OCI-M2 (cell line): ENCODE results near the gene SLC27A4.

Source experiments
- DNase-seq: peaks from one replicate; lab custom pipeline; 2025; ENCODE audit not compliant: unreplicated experiment; lab: John Stamatoyannopoulos, UW

The SLC27A4 gene

DNA sequence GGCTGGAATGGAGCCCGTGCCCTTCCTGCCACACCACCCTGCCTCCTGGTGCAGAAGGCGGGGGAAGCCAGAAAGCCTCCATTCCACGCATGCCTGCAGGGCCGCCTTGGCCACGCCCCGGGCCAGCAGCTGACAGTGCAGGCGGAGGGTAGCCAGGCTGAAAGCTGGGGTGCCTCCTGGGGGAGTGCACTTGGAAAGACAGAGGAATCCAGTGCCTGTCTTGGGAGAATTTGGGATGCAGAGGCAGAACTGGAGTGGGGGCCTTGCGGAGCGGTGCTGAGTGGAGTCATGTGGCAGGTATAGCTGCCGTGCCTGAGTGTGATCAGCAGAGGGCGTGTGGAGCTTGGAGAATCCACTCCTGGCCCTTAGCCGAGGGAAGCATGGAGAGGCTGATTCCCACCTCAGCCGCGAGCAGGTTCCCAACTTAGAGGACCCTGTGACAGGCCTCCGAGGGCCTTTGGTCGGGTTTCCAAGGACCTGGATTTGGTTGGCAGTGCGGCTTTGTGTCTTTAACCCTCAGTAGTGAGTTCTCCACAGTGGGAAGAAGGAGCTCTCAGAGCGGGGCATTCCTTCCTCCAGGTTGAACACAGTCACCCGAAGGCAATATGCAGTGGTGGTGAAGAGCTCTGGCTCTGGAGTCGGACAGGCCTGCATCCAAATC lies 21.8 kb downstream of the SLC27A4 start:
- DNase-seq = no peak

DNA sequence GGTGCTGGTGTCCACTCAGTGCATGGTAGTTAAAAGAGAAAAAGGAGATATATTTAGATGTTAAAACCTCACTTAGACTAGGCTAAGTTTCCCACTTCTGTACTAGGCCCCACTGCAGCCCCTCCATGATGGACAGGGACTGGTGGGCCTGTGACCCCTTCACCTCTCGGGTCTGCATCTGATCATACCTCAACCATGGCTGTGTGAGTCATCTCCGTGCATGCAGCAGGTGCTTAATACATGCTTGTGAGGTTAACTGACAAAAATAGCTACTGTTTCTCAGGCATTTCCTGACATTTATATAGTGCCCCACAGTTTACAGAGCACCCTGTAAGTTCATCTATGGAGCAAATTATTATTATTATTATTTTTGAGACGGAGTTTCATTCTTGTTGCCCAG lies 22.4 kb downstream of the SLC27A4 start:
- no peak for DNase-seq

DNA sequence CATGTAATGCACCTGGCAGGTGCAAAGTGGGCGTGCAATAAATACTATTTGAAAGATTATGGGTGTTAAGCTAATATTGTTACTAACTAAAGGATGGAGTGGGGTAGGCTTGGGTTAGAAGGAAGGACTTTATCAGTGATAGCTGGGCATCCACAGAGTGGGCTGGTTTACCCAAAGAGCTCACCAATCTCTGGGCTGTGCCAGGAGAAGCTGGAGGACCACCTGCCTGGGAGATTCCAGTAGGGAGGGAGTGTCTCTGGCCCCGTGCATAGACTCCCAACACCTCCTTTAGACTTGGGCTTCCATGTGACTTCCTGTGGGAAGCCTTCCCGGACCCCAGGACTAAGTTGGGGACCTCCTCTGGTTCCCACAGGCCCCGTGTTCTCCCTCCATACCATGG lies 25.2 kb downstream of the SLC27A4 start:
- no peak for DNase-seq

DNA sequence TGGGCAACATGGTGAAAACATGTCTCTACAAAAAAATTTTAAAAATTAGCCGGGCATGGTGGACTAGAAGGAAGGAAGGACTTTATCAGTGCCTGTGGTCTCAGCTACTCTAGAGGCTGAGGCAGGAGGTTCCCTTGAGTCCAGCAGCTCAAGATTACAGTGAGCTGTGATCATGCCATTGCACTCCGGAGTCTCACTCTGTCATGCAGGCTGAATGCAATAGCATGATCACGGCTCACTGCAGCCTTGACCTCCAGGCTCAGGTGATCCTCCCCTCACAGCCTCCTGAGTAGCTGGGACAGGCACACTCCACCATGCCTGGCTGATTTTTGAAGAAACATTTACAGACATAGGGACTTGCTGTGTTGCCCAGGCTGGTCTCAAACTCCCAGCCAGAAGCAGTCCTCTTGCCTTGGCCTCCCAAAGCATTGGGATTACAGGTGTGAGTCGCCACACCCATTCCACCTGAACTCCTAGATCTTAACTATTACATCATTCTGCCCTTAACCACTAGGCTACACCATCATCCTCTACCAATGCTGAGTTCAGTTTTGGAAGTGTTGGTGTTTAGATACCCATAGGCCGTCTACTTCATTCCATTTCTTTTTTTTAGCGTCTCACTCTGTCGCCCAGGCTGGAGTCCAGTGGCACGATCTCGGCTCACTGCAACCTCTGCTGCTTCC lies 28.8 kb downstream of the SLC27A4 start:
- DNase-seq = no peak

DNA sequence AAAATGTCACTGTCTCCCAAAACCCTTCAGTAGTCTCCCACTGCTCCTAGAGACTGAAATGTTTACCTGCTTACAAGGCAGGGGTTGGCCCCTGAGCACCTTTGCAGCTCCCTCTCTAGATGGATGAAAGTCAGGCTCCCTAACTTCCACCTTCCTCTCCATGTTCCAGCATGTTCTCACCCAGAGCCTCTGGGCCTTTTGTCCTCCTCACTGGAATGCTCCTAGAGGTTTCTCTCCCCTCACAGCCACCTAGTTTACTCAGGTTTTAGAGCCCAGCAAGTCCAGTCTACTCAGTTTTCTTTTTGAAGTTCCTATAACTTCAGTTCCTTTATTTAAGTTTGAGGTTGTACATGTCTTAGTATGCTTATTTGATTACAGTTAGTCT lies 30.0 kb downstream of the SLC27A4 start:
- DNase-seq = no peak

DNA sequence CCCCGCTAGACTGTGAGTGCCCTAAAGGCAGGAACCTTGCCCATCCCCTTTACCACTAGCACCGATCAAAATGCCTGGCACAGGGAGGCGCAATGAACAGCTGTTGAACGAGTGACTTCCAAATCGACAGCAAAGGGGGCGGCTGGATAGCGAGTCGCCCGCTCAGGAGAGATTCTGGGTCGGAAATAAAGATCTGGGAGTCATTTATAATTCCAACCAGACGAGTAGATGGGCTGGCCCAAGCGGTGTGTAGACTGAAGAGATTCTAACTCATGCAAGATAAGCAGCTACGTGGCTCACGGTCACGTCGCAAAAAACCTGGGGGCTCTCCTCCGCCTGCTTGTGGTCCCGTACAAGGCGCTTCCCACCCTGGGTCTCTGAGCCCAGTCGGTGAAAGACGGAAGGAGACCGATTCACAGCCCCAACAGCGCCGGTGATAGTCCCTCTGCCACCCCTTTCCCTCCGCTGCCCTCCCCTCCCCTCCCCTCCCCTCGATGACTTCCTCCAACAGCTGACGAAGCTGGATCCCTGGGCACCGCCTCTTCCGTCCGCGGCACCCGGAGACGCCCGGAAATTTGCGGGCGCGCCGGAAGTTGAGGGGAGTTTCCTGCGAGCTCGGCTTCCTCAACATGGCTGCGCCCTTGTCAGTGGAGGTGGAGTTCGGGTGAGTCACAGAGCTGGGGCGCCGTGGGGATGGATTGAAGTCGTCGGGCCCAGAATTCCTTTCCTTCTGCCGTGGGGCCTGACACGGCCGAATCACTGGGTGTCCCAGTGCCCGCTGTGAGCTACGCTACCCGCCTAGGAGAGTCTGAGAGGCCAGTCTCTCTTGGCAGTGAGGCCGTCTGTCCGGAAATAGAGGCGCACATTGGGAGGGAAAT lies 30.7 kb downstream of the SLC27A4 start, which contains the start of gene URM1:
URM1 (plus strand) TSS at position 623 of the 878 bp plus-strand sequence; CDS start at position 630, 7 bp downstream.
- DNase-seq = peak; percentile 38

DNA sequence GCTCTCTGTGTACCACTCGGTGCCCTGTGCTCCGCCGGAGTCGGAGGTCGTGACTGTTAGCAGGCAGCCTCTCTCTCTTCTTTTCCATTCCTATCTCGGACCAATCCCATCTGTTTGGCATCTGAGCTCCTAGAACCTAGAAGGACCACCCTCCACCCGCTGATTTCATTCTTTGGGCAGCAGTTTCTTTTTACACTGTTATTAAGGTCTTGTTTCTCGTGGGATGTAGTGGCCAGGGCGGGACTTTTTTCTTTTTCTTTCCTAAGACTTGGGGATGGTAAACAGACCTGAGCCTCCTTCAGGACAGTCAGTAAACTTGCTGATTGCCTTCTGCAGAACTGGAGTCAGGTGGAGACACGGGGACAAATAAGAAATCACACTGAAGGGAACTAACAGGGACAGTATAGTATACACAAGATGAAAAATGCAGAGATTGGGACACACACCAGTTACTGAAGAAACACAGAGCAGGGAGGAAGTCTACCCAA lies 31.3 kb downstream of the SLC27A4 start:
- DNase-seq = no peak

DNA sequence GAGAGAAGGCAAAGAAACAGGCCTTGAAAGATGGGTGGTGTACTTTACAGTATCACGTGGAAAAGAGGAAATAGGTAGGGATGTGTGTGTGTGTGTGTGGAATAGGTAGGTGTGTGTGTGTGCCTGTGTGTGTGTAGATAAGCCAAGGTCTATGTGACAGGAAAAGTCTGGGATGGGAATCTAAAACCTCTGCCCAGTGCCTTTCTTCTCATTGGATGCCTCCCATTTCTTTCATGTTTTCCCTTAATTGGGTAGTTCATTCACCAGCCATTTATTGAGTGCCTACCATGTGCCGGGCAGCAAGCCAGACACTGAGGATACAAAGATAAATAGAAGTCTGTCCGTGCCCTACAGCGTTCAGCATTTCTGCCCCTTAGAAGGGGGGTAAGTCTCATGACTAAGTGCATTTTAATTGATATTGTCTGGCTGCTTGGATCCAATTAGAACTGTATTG lies 31.9 kb downstream of the SLC27A4 start:
- no peak for DNase-seq

DNA sequence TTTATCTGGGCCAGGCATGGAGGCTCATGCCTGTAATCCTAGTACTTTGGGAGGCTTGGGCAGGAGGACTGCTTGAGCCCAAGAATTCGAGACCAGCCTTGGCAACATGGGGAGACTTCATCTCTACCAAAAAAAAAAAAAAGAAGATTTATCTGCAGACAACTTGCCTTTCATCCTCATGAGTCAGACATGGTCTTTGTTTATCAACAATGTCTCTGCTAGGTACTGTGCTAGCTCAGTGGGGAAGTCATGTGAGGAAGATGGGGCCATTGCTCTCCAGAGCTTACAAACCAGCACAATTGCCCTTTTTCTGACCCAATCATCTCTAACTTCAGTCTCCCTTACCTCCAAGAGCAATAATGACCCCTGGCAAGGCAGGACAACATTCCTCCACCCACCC lies 32.5 kb downstream of the SLC27A4 start:
- no peak for DNase-seq

DNA sequence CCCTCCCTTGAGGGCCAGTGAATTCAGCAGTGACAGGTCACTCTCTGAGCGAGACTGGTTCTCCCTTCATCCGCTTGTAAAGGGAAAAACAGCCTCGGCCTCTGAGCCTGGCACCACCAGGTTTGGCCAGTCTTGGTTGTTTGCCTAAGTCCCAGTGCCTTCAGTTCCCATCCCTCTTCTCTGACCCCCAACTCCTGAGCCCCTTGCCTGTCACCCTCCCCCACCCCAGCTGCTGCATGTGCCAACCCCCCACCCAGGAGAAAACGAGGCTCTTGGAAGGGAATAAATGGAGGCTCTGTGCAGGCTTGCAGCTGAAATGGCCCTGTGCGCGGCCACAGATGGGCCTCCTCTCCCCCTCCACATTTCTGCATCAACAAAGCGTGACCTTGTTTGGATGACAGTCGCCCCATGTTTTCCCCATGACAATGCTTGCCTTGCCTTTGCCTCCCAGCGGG lies 33.9 kb downstream of the SLC27A4 start:
- no peak for DNase-seq

DNA sequence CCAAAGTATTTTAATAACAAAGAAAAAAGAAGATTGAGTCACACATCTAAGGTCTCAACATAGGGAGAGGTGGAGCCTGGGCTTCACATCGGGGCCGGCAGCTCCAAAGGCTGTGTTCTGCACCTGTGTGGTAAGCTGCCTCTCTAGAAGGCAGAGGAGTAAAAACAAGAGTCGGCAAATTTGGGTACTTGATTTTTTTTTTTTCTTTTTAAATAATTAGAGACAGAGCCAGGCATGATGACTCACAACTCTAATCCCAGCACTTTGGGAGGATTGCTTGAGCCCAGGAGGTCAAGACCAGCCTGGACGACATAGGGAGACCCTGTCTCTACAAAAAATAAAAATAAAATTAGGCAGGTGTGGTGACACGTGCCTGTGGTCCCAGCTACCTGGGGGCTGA lies 35.5 kb downstream of the SLC27A4 start:
- no peak for DNase-seq

DNA sequence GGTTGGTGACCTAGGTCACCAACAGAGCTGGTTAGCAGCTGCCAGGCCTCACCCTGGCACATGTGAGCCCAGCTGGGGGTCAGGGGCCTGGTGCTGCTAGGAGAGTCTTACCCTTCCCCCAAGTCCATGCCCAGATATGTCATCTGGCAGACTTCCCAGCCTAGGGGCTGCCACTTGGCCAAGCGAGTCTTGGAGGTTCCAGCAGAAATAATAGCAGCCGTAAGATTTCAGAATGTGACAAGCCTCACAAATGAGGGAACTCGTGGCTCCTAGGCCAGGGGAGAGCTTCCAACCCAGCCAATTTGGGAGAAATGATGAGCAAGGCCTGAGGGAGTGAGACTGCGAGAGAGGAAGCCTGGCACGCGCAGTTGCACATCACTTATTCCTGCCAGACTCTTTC lies 41.9 kb downstream of the SLC27A4 start:
- no peak for DNase-seq

DNA sequence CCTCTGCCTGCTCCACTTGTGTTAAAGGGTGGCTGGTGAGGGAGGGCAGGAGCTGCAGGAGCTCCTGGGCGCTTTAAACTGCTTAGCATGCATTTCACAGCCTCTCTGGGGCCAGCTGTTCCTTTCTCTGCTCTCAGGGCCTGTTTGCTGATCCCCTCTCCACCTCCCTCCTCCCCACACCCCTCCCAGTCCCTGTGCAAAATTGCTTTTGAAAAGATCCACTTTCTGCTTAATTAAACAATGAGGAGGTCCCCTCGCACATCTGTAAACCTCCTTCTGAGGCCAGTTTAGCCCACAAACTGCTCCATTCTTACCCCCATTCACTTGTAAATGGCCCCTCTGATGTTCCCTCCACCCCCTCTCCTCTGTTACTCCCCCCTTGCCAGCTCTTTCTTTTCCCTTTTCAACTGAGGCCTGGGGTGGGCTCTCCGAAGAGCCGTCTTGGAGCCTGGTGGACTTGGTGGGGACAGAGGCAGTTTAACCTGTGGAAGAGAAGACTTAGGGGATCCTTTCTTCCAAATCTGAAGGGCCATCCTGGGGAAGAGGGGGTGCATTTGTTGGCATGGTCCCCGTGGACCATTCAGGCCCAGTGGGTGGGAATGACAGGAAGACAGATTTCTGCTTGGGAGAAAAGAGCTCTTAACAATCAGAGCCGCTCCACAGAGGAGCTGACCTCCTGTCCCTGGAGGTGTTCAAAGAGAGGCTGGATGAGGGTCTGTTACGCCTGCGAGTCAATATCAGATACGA lies 42.9 kb downstream of the SLC27A4 start:
- no peak for DNase-seq

DNA sequence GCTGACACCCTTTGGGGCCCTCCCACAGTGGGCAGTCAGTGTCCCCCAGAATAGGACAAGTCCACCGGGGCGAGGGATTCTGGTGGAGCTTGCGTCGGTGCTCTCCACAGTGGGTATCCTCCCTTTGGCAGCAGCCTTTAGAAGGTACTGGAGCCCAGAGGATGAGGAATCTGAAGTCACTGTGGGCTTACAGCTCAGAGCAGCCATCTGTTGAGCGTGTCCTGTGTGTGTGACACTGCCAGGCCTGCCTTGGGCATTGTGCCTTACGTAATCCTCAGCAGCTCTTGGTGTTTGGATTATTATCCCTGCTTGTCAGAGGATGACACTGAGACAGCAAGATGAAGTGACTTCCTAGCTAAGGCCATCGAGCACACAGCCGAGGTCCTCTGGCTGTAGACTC lies 43.5 kb downstream of the SLC27A4 start:
- no peak for DNase-seq

DNA sequence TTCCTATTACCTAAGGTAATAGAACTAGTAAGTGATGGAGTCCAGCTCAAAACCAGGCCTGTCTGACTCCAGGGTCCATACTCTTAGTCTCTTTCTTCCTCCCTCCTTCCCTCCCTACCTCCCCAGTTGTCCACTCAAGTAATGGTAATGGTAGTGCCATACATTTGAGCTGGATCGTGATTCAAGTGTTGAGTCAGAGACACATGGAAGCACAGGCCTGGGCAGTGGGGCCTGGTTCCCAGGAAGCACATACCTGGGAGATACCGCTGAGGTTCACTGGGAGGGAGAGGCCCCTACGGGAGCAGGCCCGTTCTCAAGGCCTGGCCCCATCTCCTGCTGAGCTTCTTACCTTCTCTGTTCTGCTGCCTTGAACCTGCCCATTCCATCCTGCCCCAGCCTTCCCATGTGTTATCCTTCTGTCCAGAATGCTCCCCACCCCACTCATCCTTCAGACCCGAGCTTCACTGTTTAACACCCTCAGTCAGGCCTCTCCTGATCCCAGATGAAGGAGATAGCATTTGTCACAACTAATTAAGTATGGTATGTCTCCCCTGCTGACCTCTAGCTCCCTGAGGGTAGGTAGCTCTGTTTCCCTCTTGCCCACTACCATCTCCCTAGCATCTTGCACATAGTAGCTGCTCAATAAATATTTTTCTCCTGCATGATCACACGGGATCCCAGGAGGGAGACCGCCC lies 44.6 kb downstream of the SLC27A4 start:
- no peak for DNase-seq

DNA sequence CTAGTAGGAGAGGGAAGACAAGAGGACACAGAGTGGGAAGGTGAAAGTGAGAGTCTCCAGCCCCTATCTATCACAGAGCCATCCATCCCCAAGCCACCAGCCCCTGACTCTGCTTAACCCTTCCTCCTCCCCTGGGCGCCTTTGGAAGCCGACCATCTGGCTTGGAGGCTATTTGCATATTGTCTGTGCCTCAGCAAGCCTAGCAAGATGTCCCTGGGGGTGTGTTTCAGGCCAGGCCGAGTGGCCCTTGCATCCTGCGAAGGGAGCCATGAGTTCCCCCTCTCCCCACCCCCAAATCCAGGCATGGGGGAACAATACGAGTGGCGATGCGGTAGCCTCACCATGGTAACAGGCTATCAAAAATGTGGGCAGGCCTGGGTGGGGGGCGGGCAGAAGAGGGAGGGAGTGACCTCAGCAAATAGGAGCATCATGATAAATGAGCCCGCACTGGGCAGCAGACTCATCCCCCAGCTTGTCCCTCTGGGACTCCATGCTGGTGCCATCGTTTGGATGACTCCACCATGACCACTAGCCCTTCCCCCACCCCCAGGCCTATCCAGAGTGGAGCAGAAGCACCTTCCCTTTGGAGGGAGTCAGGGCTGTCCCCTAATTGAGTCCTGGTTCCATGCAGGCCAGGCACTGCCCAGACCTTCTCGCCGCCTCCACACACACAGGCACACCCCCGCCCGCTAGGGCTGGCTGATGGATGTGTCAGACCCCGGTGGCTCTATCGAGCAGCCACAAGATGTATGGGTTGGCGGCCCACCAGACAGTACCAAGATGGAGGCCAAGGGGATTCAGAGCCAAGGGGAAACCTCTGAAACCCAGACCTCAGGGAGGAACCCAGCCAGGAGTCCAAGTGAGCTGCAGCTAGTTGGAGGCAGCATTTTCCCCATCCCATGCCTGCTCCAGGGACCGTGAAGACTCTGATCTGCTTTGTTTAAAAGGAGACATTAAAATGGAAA lies 45.5 kb downstream of the SLC27A4 start:
- no peak for DNase-seq

DNA sequence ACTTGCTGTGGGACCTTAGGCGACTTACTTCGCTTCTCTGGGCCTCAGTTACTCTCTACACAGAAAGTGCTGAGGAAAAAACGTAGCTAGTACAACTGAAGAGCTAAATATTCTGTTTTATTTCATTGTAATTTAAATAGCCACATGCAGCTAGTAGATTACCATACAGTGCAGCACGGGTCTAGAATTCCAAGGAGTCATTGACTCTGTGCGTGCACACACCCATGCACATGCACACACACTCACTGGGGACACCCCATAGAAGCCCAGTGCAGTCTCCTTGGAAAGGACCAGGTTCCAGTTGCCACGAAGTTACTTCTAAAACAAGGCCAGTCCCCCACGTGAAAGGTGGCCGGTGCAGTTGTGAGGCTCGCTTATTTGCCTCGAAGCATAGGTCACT lies 47.8 kb downstream of the SLC27A4 start:
- DNase-seq = no peak

DNA sequence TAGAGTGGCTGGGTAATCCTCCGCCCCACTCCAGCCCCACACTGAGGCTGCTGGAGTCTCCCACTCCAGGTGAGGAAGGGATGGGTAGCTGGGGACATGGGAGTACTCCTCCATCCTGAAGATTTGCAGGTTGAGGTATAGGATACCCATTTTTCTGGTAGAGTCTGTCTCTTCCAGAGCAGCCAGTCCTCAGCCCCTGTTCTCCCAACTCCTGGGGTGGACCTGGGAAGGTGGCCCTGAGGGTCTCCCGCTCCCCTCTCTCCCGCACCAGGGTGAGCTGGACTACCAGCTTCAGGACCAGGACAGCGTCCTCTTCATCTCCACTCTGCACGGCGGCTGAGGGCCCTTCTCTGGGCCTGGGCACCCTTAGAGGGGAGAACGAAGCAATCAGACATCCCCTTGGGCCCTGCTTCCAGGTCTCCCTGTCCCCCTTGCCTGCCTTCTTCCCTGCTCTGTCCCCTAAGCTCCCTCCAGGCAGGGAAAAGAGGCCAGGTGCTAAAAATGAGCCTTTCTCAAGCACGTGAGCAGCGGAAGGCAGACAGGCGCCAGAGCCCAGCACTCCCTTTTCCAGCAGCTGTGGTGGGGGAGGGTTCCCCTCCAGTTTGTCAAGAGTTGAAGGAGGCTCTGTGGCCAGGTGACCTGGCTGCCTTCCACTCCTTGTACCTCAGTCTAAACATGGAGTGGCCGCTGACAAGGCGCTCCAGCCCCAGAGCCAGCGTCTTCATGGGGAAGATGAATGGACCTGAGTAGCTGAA lies 49.2 kb downstream of the SLC27A4 start:
- DNase-seq = no peak
